ENCODE measurements around the gene UBE2D4. TPM values are rescaled to one million over a fixed set of nuclear protein-coding genes. Genes with fewer than 3 reads are reported as not detected.
"Not testable (repeated sequence)": the region's sequence is repeated elsewhere in the genome, so short reads cannot be mapped to it uniquely, and the experiment has no call there.

Gene UBE2D4
- total RNA-seq, 6 experiments from 2014 or later, result 13.6 to 25.1 (median 17.8) TPM

DNA sequence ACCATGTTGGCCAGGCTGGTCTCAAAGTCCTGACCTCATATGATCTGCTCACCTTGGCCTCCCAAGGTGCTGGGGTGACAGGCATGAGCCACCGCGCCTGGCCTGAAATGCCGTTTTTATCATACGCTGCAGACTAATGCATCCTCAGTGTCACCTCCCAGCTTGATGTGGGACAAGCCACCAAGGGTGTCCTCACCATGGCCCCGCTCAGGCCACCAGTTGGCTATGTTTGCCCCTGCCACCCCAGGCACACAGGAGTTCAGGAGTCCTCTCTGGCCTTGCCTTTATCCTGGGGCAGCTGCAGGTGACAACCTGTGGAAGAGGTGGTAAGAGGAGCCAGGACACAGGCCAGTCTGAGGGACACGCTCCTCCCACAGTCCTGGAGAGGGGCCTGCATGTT is 68.4 kb downstream of the UBE2D4 start:
- intact Hi-C loops (cut with DNase I); H3K36me3 ChIP-seq; H3K9me3 ChIP-seq; H3K4me1 ChIP-seq; H3K27ac ChIP-seq; H3K4me3 ChIP-seq; H3K27me3 ChIP-seq; DNase-seq: not testable (repeated sequence)
- peak in 2 of 4 donors; percentile 33 to 64 for ATAC-seq
- 100% methylated on average over 1 of the region's 6 CpGs for WGBS (ENCODE audit: insufficient coverage, low coverage, low lambda C conversion rate, missing lambda C conversion rate)

DNA sequence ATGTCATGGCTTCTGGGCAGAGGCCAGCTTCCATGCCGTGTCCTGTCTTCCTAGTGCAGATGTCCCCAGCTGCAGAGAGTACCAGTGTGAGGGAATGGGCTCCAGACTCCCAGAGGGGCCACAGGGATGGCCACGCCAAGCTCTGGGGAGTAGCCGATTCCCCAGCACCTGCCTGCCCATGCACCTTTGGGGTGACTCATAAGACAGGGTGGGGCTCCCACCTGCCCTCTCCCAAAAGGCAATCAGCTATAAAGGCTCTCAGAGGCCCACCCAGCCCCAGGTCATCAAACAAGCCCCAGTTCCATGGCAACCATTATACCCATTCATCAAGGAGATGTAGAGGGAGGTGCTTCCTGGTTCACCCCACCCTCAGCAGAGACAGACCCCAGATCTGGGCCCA is 71.3 kb downstream of the UBE2D4 start, which contains the start of gene SPDYE1:
Gene SPDYE1, plus strand, starts transcription at position 366 of the 400 bp plus-strand sequence. CDS start 2,053 bp downstream, outside the sequence.
- H3K27me3 ChIP-seq; H3K4me1 ChIP-seq; H3K36me3 ChIP-seq; intact Hi-C loops (cut with DNase I); H3K27ac ChIP-seq; H3K9me3 ChIP-seq; H3K4me3 ChIP-seq; DNase-seq: not testable (repeated sequence)
- peak in 1 of 4 donors; percentile 48 for ATAC-seq
- no CpG with 5 or more reads among the region's 3 CpGs for WGBS (ENCODE audit: insufficient coverage, low coverage, low lambda C conversion rate, missing lambda C conversion rate)

Other genes with a start within 250 kb of the UBE2D4 start
- gene COA1, start 196.9 kb upstream of the UBE2D4 start, total RNA-seq, result 10 to 100 TPM; 15.8 to 35.6 (median 19.9) TPM
- gene BLVRA, start 167.8 kb upstream of the UBE2D4 start, total RNA-seq, result 10 to 100 TPM in 1 of 6 experiments, 1 to 10 TPM in 5; 3.1 to 14.7 (median 5.6) TPM
- gene MRPS24, start 56.9 kb upstream of the UBE2D4 start, total RNA-seq, result 10 to 100 TPM; 45.2 to 83.4 (median 66.7) TPM
- 10 to 100 TPM; 13.7 to 32.2 (median 25.2) TPM for gene URGCP, start 19.8 kb upstream of the UBE2D4 start, total RNA-seq
- not detected for gene SPDYE1, start 71.5 kb downstream of the UBE2D4 start, total RNA-seq
- 10 to 100 TPM; 30.7 to 48.1 (median 36.9) TPM for gene DBNL, start 118.3 kb downstream of the UBE2D4 start, total RNA-seq
- gene PGAM2, start 139.1 kb downstream of the UBE2D4 start, total RNA-seq, result under 1 TPM in 3 of 6 experiments, not detected in 3; 0.31 to 0.56 (median 0.46) TPM
- gene POLM, start 156.1 kb downstream of the UBE2D4 start, total RNA-seq, result 10 to 100 TPM in 5 of 6 experiments, 1 to 10 TPM in 1; 8.7 to 22.9 (median 14.6) TPM
- 10 to 100 TPM in 4 of 6 experiments, 1 to 10 TPM in 2; 7.8 to 37.8 (median 14.3) TPM for gene AEBP1, start 177.9 kb downstream of the UBE2D4 start, total RNA-seq
- gene POLD2, start 197.1 kb downstream of the UBE2D4 start, total RNA-seq, result 10 to 100 TPM; 36.4 to 73.4 (median 57.3) TPM
- 1 to 10 TPM in 1 of 6 experiments, not detected in 5; 2.0 TPM for gene MYL7, start 214.9 kb downstream of the UBE2D4 start, total RNA-seq